Stomach (tissue), 9 donors: Measurements from ENCODE around the gene MYOC. TPM values are rescaled to one million over a fixed set of nuclear protein-coding genes. Genes with fewer than 3 reads are reported as not detected.

Experiments
- DNase-seq, 2 donors: peaks; one replicate each; pipeline versions ENCODE4 v3.0.0 to v3.0.0-alpha.2; 2013 to 2019
- H3K27ac ChIP-seq, 5 donors: fragments of 200-600 bp in 4 of 5; sonication (generic) in 4 of 5; one replicate each; pipeline ENCODE4 v1.5.1; 2013 to 2019; ENCODE audit warnings: mild to moderate bottlenecking in 1 of 5, moderate library complexity in 1 of 5
- H3K27me3 ChIP-seq, 3 donors: fragments of 200-600 bp; sonication (generic); one replicate each; pipeline ENCODE4 v1.5.1; 2017 to 2019; ENCODE audit warnings: mixed run types in 1 of 3
- H3K36me3 ChIP-seq, 4 donors: fragments of 200-600 bp; sonication (generic); 1 replicate in 3 of 4; 2 replicates in 1 of 4; pipeline ENCODE4 v1.5.1; 2016 to 2019
- H3K4me1 ChIP-seq, 4 donors: fragments of 200-600 bp; sonication (generic); one replicate each; pipeline ENCODE4 v1.5.1; 2016 to 2019
- H3K4me3 ChIP-seq, 4 donors: fragments of 200-600 bp; sonication (generic) in 3 of 4; one replicate each; pipeline ENCODE4 v1.5.1; 2016 to 2019; ENCODE audit warnings: mild to moderate bottlenecking in 1 of 4
- H3K9me3 ChIP-seq, 4 donors: fragments of 200-600 bp; sonication (generic); one replicate each; pipeline ENCODE4 v1.5.1; 2016 to 2019
- CTCF ChIP-seq, 7 experiments: fragments of 450-650 bp in 4 of 7; fragments of 200-600 bp in 3 of 7; sonication (generic) in 3 of 7; IDR thresholded peaks; one replicate each; pipeline ENCODE4 v1.5.1; 2016 to 2019; ENCODE audit warnings: antibody characterized with exemption in 7 of 7, control low read depth in 2 of 7, mild to moderate bottlenecking in 1 of 7
- EP300 ChIP-seq: sonication (generic); formaldehyde crosslinking; IDR thresholded peaks from one replicate; pipeline ENCODE4 v1.6.1; 2017; ENCODE audit warnings: antibody characterized with exemption
- POLR2A ChIP-seq, 4 donors: fragments of 450-650 bp; IDR thresholded peaks; one replicate each; pipeline ENCODE4 v1.6.1; 2016; ENCODE audit warnings: antibody characterized with exemption in 4 of 4, control low read depth in 2 of 4, mild to moderate bottlenecking in 1 of 4, moderate library complexity in 1 of 4
- POLR2AphosphoS5 ChIP-seq, 3 donors: sonication (generic); formaldehyde crosslinking; IDR thresholded peaks; one replicate each; pipeline ENCODE4 v1.6.1; 2016; ENCODE audit warnings: antibody characterized with exemption in 3 of 3
- WGBS, 5 donors: extraction: QIAGEN DNeasy Blood & Tissue Kit in 3 of 5; methylation state at CpG; one replicate each; pipeline versions ENCODE4 v1.1.5 to v1.1.7; 2013 to 2018; 5-methylcytosine and 5-hydroxymethylcytosine counted together
- intact Hi-C: fragments of 100-400 bp; cut with DNase I; formaldehyde crosslinking; loops from one replicate; pipeline ENCODE4 v1.15.1; 2023; ENCODE audit warnings: low total_unique reads
- polyA plus RNA-seq, 3 donors: library from polyadenylated mRNA; stranded (reverse); fragments of 200-250 nt; gene quantifications; one replicate each; pipeline ENCODE4 v1.2.3, GENCODE V29; 2013
- total RNA-seq, 5 donors: library from RNA; depleted of rRNA; stranded (reverse); fragments of >200 nt; gene quantifications; one replicate each; pipeline versions ENCODE4 v1.1.0 to v1.2.3, GENCODE V29; 2014 to 2016
- donor health status: healthy with polysubstance abuse.
- donor health status: Bipolar disorder and iron deficiency.
- donor health status: healthy.

Gene MYOC
- total and polyA plus RNA-seq, 8 donors, result 0.25 to 83.9 (median 2.9) TPM; not detected in 1

- Histone ChIP-seq H3K4me3 (no peak overlapping the region), H3K36me3 (no peaks in the 10 kb centered on the region), H3K9me3 (no peaks in the 10 kb centered on the region), H3K27ac (no peak overlapping the region), H3K27me3 (no peaks in the 10 kb centered on the region), H3K4me1 (no peaks in the 10 kb centered on the region)
- intact Hi-C loops, result no loop called here
- 72 to 85% (median 78%) methylated on average over 2 of the region's 2 CpGs for WGBS, 5 donors
- TF ChIP-seq EP300, result no peak
- no peak for TF ChIP-seq POLR2AphosphoS5 (IDR thresholded peaks at IDR 0.05)
- no peak for TF ChIP-seq CTCF (IDR thresholded peaks at IDR 0.05)
- TF ChIP-seq POLR2A (IDR thresholded peaks at IDR 0.05), result no peak
- no peak for DNase-seq
These were observed 24.3 kb downstream of the MYOC start for GRCh38 chr1:171628225-171628624.

GRCh38 chr1:171627020-171627419 is 25.5 kb downstream of the MYOC start:
- Histone ChIP-seq H3K27me3 (no peaks in the 10 kb centered on the region), H3K36me3 (no peaks in the 10 kb centered on the region), H3K27ac (no peak overlapping the region), H3K4me1 (no peaks in the 10 kb centered on the region), H3K9me3 (no peaks in the 10 kb centered on the region), H3K4me3 (no peak overlapping the region)
- TF ChIP-seq CTCF (IDR thresholded peaks at IDR 0.05) (no peak), POLR2A (IDR thresholded peaks at IDR 0.05) (no peak)
- intact Hi-C loops, result no loop called here
- WGBS, 5 donors, result 74 to 89% (median 83%) methylated on average over 5 of the region's 5 CpGs
- no peak for DNase-seq

- Histone ChIP-seq H3K27ac (no peak overlapping the region), H3K4me1 (no peaks in the 10 kb centered on the region), H3K9me3 (no peaks in the 10 kb centered on the region), H3K36me3 (no peaks in the 10 kb centered on the region), H3K27me3 (no peaks in the 10 kb centered on the region), H3K4me3 (no peak overlapping the region)
- intact Hi-C loops, result no loop called here
- no peak for DNase-seq
- TF ChIP-seq CTCF (IDR thresholded peaks at IDR 0.05) (no peak), POLR2AphosphoS5 (IDR thresholded peaks at IDR 0.05) (no peak), POLR2A (IDR thresholded peaks at IDR 0.05) (no peak), EP300 (no peak)
- WGBS, 5 donors, result 80 to 92% (median 86%) methylated on average over 1 of the region's 1 CpG
These were observed 27.3 kb downstream of the MYOC start for GRCh38 chr1:171625225-171625624.

- H3K27me3 ChIP-seq, result no peaks in the 10 kb centered on the region
- WGBS, 5 donors, result 63 to 81% (median 74%) methylated on average over 9 of the region's 9 CpGs
- intact Hi-C loops, result no loop called here
- H3K36me3 ChIP-seq, result no peaks in the 10 kb centered on the region
- no peak for DNase-seq
- H3K4me1 ChIP-seq, result no peaks in the 10 kb centered on the region
- H3K9me3 ChIP-seq, result no peaks in the 10 kb centered on the region
- TF ChIP-seq EP300, result no peak
- TF ChIP-seq POLR2AphosphoS5 (IDR thresholded peaks at IDR 0.05), result no peak
- no peak for TF ChIP-seq CTCF (IDR thresholded peaks at IDR 0.05)
- TF ChIP-seq POLR2A (IDR thresholded peaks at IDR 0.05), result no peak
- no peak overlapping the region for H3K4me3 ChIP-seq
- no peak overlapping the region for H3K27ac ChIP-seq
These were observed 28.7 kb downstream of the MYOC start for GRCh38 chr1:171623651-171624331.
